VCaP (cell line): ENCODE results near the gene RAET1L.
"Not testable (repeated sequence)": the region's sequence is repeated elsewhere in the genome, so short reads cannot be mapped to it uniquely, and the experiment has no call there.

Experiments used
- H3K27ac ChIP-seq: fragments of 450-650 bp; 2 replicates; pipeline ENCODE4 v1.5.1; 2017
- CTCF ChIP-seq: fragments of 450-650 bp; conservative IDR thresholded peaks from 2 replicates; pipeline ENCODE4 v1.5.1; 2017; ENCODE audit warnings: mild to moderate bottlenecking, moderate library complexity

The RAET1L gene

GRCh38 chr6:150030611-150031010 lies 5.3 kb upstream of the RAET1L start:
- H3K27ac ChIP-seq = no peak overlapping the region
- no peak for TF ChIP-seq CTCF

GRCh38 chr6:150029749-150030148 lies 4.4 kb upstream of the RAET1L start:
- TF ChIP-seq CTCF = no peak

GRCh38 chr6:150029276-150029675 lies 3.9 kb upstream of the RAET1L start:
- TF ChIP-seq CTCF = no peak
- no peak overlapping the region for H3K27ac ChIP-seq

More at GRCh38 chr6:150029749-150030148, 4.4 kb upstream of the RAET1L start:
- H3K27ac ChIP-seq = no peak overlapping the region

GRCh38 chr6:150028799-150029198 lies 3.5 kb upstream of the RAET1L start:
- no peak for TF ChIP-seq CTCF
- H3K27ac ChIP-seq = no peak overlapping the region

GRCh38 chr6:150027806-150028565 lies 2.7 kb upstream of the RAET1L start:
- no peak overlapping the region for H3K27ac ChIP-seq
- TF ChIP-seq CTCF = no peak

- no peak for TF ChIP-seq CTCF
Measured at GRCh38 chr6:150026976-150027805, 1.9 kb upstream of the RAET1L start.

GRCh38 chr6:150024646-150025155 lies 631 bp downstream of the RAET1L start:
- no peak overlapping the region for H3K27ac ChIP-seq
- TF ChIP-seq CTCF = no peak

More at GRCh38 chr6:150026976-150027805, 1.9 kb upstream of the RAET1L start:
- H3K27ac ChIP-seq = no peak overlapping the region

GRCh38 chr6:150024021-150024420 lies 1.3 kb downstream of the RAET1L start:
- H3K27ac ChIP-seq = not testable (repeated sequence)

GRCh38 chr6:150021870-150022269 lies 3.5 kb downstream of the RAET1L start:
- not testable (repeated sequence) for H3K27ac ChIP-seq
